H9 (cell line): Measurements from ENCODE around the gene IRX4. TPM values are rescaled to one million over a fixed set of nuclear protein-coding genes. Genes with fewer than 3 reads are reported as not detected.

Source experiments
- DNase-seq: peaks from one replicate; pipeline ENCODE4 v3.0.0-alpha.2; 2017
- H2AFZ ChIP-seq: one replicate; pipeline ENCODE4 v1.6.1; 2013; ENCODE audit warnings: mild to moderate bottlenecking, low read length, control low read depth, moderate library complexity
- H2AK5ac ChIP-seq: 2 replicates; pipeline ENCODE4 v1.6.1; 2013; ENCODE audit warnings: low read length, control low read depth, mixed read lengths; ENCODE audit not compliant: insufficient read length
- H2BK120ac ChIP-seq: one replicate; pipeline ENCODE4 v1.6.1; 2013; ENCODE audit warnings: low read depth, mild to moderate bottlenecking, low read length, control low read depth, inconsistent platforms; ENCODE audit not compliant: poor library complexity, severe bottlenecking
- H2BK12ac ChIP-seq: 2 replicates; pipeline ENCODE4 v1.6.1; 2013; ENCODE audit warnings: low read length, control low read depth, mixed read lengths, low read depth; ENCODE audit not compliant: insufficient read length
- H2BK15ac ChIP-seq: 2 replicates; pipeline ENCODE4 v1.6.1; 2013; ENCODE audit warnings: low read depth, low read length, control low read depth
- H2BK20ac ChIP-seq: one replicate; pipeline ENCODE4 v1.6.1; 2013; ENCODE audit warnings: low read depth, mild to moderate bottlenecking, low read length, control low read depth, inconsistent platforms; ENCODE audit not compliant: poor library complexity, severe bottlenecking
- H2BK5ac ChIP-seq: 2 replicates; pipeline ENCODE4 v1.6.1; 2013; ENCODE audit warnings: low read length, control low read depth, mixed read lengths; ENCODE audit not compliant: insufficient read length
- H3K14ac ChIP-seq: 2 replicates; pipeline ENCODE4 v1.6.1; 2013; ENCODE audit warnings: low read length, control low read depth; ENCODE audit not compliant: insufficient read depth
- H3K18ac ChIP-seq: 2 replicates; pipeline ENCODE4 v1.6.1; 2013; ENCODE audit warnings: low read depth, mild to moderate bottlenecking, mixed read lengths, low read length, control low read depth; ENCODE audit not compliant: insufficient read length
- H3K23ac ChIP-seq: 2 replicates; pipeline ENCODE4 v1.6.1; 2013; ENCODE audit warnings: low read length, control low read depth, mixed read lengths, low read depth; ENCODE audit not compliant: insufficient read length
- H3K23me2 ChIP-seq: 2 replicates; pipeline ENCODE4 v1.6.1; 2013; ENCODE audit warnings: low read depth, mild to moderate bottlenecking, mixed read lengths, low read length, control low read depth; ENCODE audit not compliant: insufficient read length, poor library complexity, severe bottlenecking
- H3K27ac ChIP-seq: 2 replicates; pipeline ENCODE4 v1.5.1; 2013; ENCODE audit warnings: low read length, control low read depth, mixed read lengths, low read depth; ENCODE audit not compliant: insufficient read length
- H3K27me3 ChIP-seq: 2 replicates; pipeline ENCODE4 v1.6.1; 2013; ENCODE audit warnings: low read length, control low read depth, inconsistent platforms; ENCODE audit not compliant: insufficient read depth
- H3K4ac ChIP-seq: 2 replicates; pipeline ENCODE4 v1.6.1; 2013; ENCODE audit warnings: low read depth, mild to moderate bottlenecking, control low read depth, inconsistent platforms, low read length, moderate library complexity
- H3K4me1 ChIP-seq: 2 replicates; pipeline ENCODE4 v1.6.1; 2013; ENCODE audit warnings: low read length, control low read depth, inconsistent platforms; ENCODE audit not compliant: insufficient read depth
- H3K4me2 ChIP-seq: 2 replicates; pipeline ENCODE4 v1.6.1; 2013; ENCODE audit warnings: low read length, control low read depth, mixed read lengths; ENCODE audit not compliant: insufficient read length, insufficient read depth
- H3K56ac ChIP-seq: 2 replicates; pipeline ENCODE4 v1.6.1; 2013; ENCODE audit warnings: low read depth, mild to moderate bottlenecking, mixed read lengths, low read length, control low read depth; ENCODE audit not compliant: insufficient read length
- H3K79me1 ChIP-seq: 2 replicates; pipeline ENCODE4 v1.6.1; 2013; ENCODE audit warnings: low read depth, mild to moderate bottlenecking, moderate library complexity, low read length, control low read depth, inconsistent platforms; ENCODE audit not compliant: insufficient read depth, poor library complexity, severe bottlenecking
- H3K79me2 ChIP-seq: 2 replicates; pipeline ENCODE4 v1.6.1; 2013; ENCODE audit warnings: low read length, control low read depth, inconsistent platforms; ENCODE audit not compliant: insufficient read depth
- H3K9ac ChIP-seq: 2 replicates; pipeline ENCODE4 v1.6.1; 2013; ENCODE audit warnings: low read length, control low read depth, mixed read lengths; ENCODE audit not compliant: insufficient read length; ENCODE audit errors: extremely low read depth
- H3K9me3 ChIP-seq: one replicate; pipeline ENCODE4 v1.6.1; 2013; ENCODE audit warnings: low read depth, low read length, inconsistent platforms; ENCODE audit not compliant: control insufficient read depth
- H3T11ph ChIP-seq: one replicate; pipeline ENCODE4 v1.6.1; 2013; ENCODE audit warnings: mild to moderate bottlenecking, low read length, control low read depth, inconsistent platforms
- H4K20me1 ChIP-seq: one replicate; pipeline ENCODE4 v1.6.1; 2013; ENCODE audit not compliant: control insufficient read depth, insufficient read length, insufficient read depth
- H4K5ac ChIP-seq: 2 replicates; pipeline ENCODE4 v1.6.1; 2013; ENCODE audit warnings: low read depth, mild to moderate bottlenecking, mixed read lengths, low read length, control low read depth; ENCODE audit not compliant: insufficient read length
- H4K8ac ChIP-seq: replicated peaks from 2 replicates; pipeline ENCODE4 v1.6.1; 2013; ENCODE audit warnings: low read length, control low read depth, mixed read lengths, low read depth; ENCODE audit not compliant: insufficient read length
- H4K91ac ChIP-seq: 2 replicates; pipeline ENCODE4 v1.6.1; 2013; ENCODE audit warnings: low read depth, mild to moderate bottlenecking, moderate library complexity, mixed read lengths, low read length, control low read depth; ENCODE audit not compliant: insufficient read length
- H3K27ac Mint-ChIP-seq, 3 experiments: 2 replicates in 2 of 3; 3 replicates in 1 of 3; pipeline ENCODE4 v1.8.0; 2020 to 2021; ENCODE audit warnings: mixed read lengths in 3 of 3, mild to moderate bottlenecking in 1 of 3, moderate library complexity in 1 of 3
- H3K27me3 Mint-ChIP-seq: 2 replicates; pipeline ENCODE4 v1.8.0; 2021; ENCODE audit warnings: low read depth, mild to moderate bottlenecking, moderate library complexity, mixed read lengths
- H3K36me3 Mint-ChIP-seq, 3 experiments: 2 replicates in 2 of 3; 3 replicates in 1 of 3; pipeline ENCODE4 v1.8.0; 2020 to 2021; ENCODE audit warnings: low read depth in 3 of 3, mixed read lengths in 3 of 3; ENCODE audit not compliant: insufficient read depth in 1 of 3
- H3K4me1 Mint-ChIP-seq, 2 experiments: 2 replicates each; pipeline ENCODE4 v1.8.0; 2020; ENCODE audit warnings: mixed read lengths in 2 of 2
- H3K4me3 Mint-ChIP-seq, 2 experiments: 2 replicates in 1 of 2; 3 replicates in 1 of 2; pipeline ENCODE4 v1.8.0; 2020 to 2021; ENCODE audit warnings: mild to moderate bottlenecking in 2 of 2, mixed read lengths in 2 of 2, moderate library complexity in 1 of 2
- H3K9me3 Mint-ChIP-seq, 2 experiments: 2 replicates in 1 of 2; 3 replicates in 1 of 2; pipeline ENCODE4 v1.8.0; 2020; ENCODE audit warnings: mild to moderate bottlenecking in 2 of 2, mixed read lengths in 2 of 2, moderate library complexity in 1 of 2
- CTCF ChIP-seq: fragments of 200-600 bp; sonication (generic); conservative IDR thresholded peaks from 3 replicates; pipeline ENCODE4 v1.8.0; 2021; ENCODE audit warnings: antibody characterized with exemption, mild to moderate bottlenecking
- WGBS: extraction: QIAGEN DNeasy Blood & Tissue Kit; methylation state at CpG from one replicate; pipeline ENCODE4 v1.1.7; 2013; ENCODE audit warnings: missing lambda C conversion rate, low lambda C conversion rate, mixed read lengths; ENCODE audit not compliant: insufficient read length; ENCODE audit errors: extremely low coverage; 5-methylcytosine and 5-hydroxymethylcytosine counted together
- total RNA-seq: library from RNA; stranded (reverse); gene quantifications from 2 replicates; pipeline ENCODE4 v1.2.1, GENCODE V29; 2021

The IRX4 gene
- total RNA-seq, 1 experiment from 2014 or later = 3.2 TPM

DNA sequence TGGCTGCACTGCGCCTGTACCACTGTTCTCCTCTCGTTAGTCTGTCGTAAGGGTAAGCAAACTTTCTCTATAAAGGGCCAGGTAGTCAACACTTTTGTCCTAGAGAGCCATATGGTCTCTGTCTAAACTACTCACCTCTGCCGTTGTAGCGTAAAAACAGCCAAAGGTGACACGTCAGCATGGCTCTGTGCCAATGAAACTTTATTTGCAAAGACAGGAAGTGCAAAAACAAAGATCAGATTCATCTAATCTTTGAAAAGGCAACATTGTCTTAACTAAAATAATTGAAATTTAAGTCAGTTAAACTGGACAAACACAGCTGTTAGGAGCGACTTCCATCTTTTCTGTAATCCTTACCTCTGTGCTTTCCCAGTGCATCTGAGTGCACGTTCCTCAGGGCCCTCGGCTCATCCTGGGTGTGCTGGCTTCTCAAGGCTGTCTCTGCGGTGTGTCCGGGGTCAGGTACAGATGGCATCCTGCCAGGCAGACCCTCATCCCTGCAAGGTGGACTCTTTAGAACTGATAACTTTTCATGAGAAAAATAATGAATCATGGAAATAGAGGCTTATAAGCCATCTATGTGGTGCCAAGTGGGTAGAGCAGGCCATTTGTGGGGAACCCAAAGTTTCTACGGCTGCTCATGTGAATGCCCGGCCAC is 35.2 kb upstream of the IRX4 start:
- no peaks in the 10 kb centered on the region for H3K79me1 ChIP-seq
- no peaks in the 10 kb centered on the region for H3K23me2 ChIP-seq
- no peak overlapping the region for H3K4ac ChIP-seq
- H3K27ac ChIP-seq = no peak overlapping the region
- no peak overlapping the region for H3K56ac ChIP-seq
- H2BK5ac ChIP-seq = no peak overlapping the region
- H4K91ac ChIP-seq = no peak overlapping the region
- TF ChIP-seq CTCF = no peak
- H3K23ac ChIP-seq = no peak overlapping the region
- H3K14ac ChIP-seq = no peak overlapping the region
- no peak overlapping the region for H4K8ac ChIP-seq
- no peaks in the 10 kb centered on the region for H3K36me3 Mint-ChIP-seq
- no peak overlapping the region for H2AFZ ChIP-seq
- H3K4me1 Mint-ChIP-seq = no peaks in the 10 kb centered on the region
- H2BK15ac ChIP-seq = no peak overlapping the region
- H3K79me2 ChIP-seq = no peaks in the 10 kb centered on the region
- no peaks in the 10 kb centered on the region for H4K20me1 ChIP-seq
- no peak overlapping the region for H3T11ph ChIP-seq
- H3K27me3 ChIP-seq = no peaks in the 10 kb centered on the region
- H3K18ac ChIP-seq = no peak overlapping the region
- H2BK120ac ChIP-seq = no peak overlapping the region
- no peaks in the 10 kb centered on the region; a peak in 2 of 5 replicates for H3K9me3 Mint-ChIP-seq
- H3K4me2 ChIP-seq = no peak overlapping the region
- no peak overlapping the region for H2AK5ac ChIP-seq
- peaks cover 9% of the 10 kb centered on the region for H3K27me3 Mint-ChIP-seq
- peak overlapping the region in 1 of 3 experiments; percentile 44; a peak in 1 of 7 replicates for H3K27ac Mint-ChIP-seq
- H3K4me1 ChIP-seq = no peaks in the 10 kb centered on the region; the same call in 1 of the 2 replicates
- no peak overlapping the region for H3K9ac ChIP-seq
- H4K5ac ChIP-seq = no peak overlapping the region
- H2BK12ac ChIP-seq = no peak overlapping the region
- no peak overlapping the region for H2BK20ac ChIP-seq
- no peak for DNase-seq
- H3K9me3 ChIP-seq = no peaks in the 10 kb centered on the region
- WGBS = no CpG with 5 or more reads among the region's 13 CpGs
- H3K4me3 Mint-ChIP-seq = no peak overlapping the region
